Ishikawa (cell line): ENCODE results near the gene UBE2L3.

Experiments used
- CEBPB ChIP-seq: IDR thresholded peaks from 2 replicates; pipeline ENCODE4 v1.6.1; 2012
- EGR1 ChIP-seq: IDR thresholded peaks from 2 replicates; pipeline ENCODE4 v1.6.1; 2012
- EP300 ChIP-seq: IDR thresholded peaks from 2 replicates; pipeline ENCODE4 v1.6.1; 2012; ENCODE audit warnings: borderline replicate concordance
- FOXM1 ChIP-seq: IDR thresholded peaks from 2 replicates; pipeline ENCODE4 v1.6.1; 2012; ENCODE audit warnings: low read depth, borderline replicate concordance
- MAX ChIP-seq: IDR thresholded peaks from 2 replicates; pipeline ENCODE4 v1.6.1; 2012
- RAD21 ChIP-seq: IDR thresholded peaks from 2 replicates; pipeline ENCODE4 v1.6.1; 2012; ENCODE audit warnings: low read depth
- REST ChIP-seq: IDR thresholded peaks from 2 replicates; pipeline ENCODE4 v1.6.1; 2012; ENCODE audit warnings: low read depth, mild to moderate bottlenecking
- TAF1 ChIP-seq: IDR thresholded peaks from 2 replicates; pipeline ENCODE4 v1.6.1; 2012; ENCODE audit warnings: low read depth, mild to moderate bottlenecking
- TCF12 ChIP-seq: IDR thresholded peaks from 2 replicates; pipeline ENCODE4 v1.6.1; 2012; ENCODE audit warnings: low read depth
- TEAD4 ChIP-seq: IDR thresholded peaks from 2 replicates; pipeline ENCODE4 v1.6.1; 2012
- USF1 ChIP-seq: IDR thresholded peaks from 2 replicates; pipeline ENCODE4 v1.6.1; 2012
- YY1 ChIP-seq: IDR thresholded peaks from 2 replicates; pipeline ENCODE4 v1.6.1; 2012; ENCODE audit warnings: low read depth
- ZBTB7A ChIP-seq: IDR thresholded peaks from 2 replicates; pipeline ENCODE4 v1.6.1; 2012; ENCODE audit warnings: low read depth

GRCh38 chr22:21582801-21583740 is 15.6 kb downstream of the UBE2L3 start:
- TF ChIP-seq TEAD4 (no peak), REST (no peak), USF1 (no peak), RAD21 (no peak), TCF12 (no peak), EP300 (no peak), ZBTB7A (no peak), MAX (no peak), EGR1 (no peak), FOXM1 (no peak), TAF1 (no peak), CEBPB (no peak), YY1 (no peak)
